NCI-H2107 (cell line): ENCODE measurements around the gene FRK.
"Not testable (repeated sequence)": the region's sequence is repeated elsewhere in the genome, so short reads cannot be mapped to it uniquely, and the experiment has no call there.

Experiments
- DNase-seq: peaks from one replicate; lab custom pipeline; 2025; lab: John Stamatoyannopoulos, UW

FRK gene

DNA sequence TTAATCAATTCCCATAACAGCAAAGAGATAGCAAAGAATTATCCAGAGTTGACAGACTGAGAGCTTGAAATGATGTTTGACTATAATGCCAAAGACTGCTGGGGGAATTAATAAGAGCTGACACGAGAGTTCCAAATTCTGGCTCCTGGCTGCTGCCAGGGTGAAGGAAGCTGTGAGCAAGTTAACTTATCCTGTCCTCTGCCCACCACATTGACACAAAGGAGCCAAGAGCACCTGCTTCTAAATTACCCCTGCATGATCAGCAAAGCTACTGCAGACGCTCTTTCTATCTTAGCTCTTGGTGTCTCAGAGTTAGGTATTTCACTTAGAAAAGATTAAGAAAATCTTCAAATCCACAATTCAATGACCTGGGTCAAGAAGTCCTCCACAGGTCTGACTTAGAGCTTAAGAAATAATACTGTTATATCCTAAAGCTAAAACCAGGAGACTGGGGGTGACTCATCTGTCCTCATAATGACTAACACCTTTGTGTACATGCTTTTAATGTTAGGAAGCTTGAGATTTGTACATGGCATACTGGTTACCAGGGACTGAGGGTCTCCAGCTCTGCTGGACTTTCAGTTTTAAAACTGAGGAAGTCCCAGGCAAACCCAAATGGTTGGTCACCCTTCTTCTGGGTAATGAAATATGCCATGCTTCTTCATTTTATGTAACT lies 13.2 kb upstream of the FRK start:
- no peak for DNase-seq

GRCh38 chr6:116072368-116072767 lies 11.7 kb upstream of the FRK start:
- DNase-seq: no peak

DNA sequence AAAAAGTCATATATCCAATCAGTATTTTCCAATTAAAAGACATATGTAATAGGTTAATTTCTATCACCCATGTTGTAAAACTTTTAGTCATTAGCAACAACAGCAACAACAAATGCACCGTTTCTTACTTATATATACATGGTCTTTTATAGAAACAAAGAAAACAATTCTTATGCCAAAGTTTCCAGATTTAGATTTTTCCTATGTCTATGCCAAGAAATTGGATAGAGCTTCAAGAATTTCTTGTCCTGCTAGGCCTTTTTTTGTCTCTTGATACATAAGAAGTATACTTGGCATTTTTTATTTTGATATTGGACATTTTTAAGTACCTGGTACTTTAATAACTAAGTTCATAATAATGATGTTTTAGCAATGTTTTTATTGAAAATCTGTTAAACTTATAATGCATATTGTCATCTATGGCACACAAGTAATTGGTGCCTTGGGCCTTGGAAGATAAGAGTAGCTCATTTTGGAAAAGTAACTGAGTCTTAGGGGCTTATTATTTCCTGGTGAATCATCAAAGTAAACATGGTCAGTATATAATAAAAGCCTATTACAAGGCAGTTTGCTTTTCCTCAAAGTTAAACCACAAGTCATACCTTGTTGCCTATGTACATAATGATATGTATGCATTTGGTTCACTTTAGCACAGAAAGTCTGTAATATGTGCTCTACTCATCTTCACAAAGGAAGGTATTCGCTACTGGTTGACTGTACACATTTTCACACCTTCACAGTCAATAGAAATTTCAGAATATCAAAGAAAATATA lies 10.1 kb upstream of the FRK start:
- no peak for DNase-seq

- no peak for DNase-seq
Measured at GRCh38 chr6:116070101-116070500, 9.4 kb upstream of the FRK start.

DNA sequence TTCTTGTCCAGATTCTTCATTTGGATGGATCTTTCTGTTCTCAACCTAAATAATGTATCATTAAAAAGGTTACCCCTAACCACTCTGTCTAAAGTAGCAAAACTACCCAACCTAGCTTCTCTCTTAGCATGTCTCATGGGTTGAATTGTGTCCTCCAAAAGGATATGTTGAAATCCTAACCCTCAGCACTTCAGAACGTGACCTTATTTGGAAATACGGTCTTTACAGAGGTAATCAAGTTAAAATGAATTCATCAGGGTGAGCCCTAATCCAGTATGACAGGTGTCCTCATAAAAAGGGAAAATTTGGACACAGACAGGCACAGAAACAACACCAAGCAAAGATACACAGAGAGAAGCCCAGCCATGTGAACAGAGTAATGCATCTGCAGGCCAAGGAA lies 6.1 kb upstream of the FRK start:
- no peak for DNase-seq

DNA sequence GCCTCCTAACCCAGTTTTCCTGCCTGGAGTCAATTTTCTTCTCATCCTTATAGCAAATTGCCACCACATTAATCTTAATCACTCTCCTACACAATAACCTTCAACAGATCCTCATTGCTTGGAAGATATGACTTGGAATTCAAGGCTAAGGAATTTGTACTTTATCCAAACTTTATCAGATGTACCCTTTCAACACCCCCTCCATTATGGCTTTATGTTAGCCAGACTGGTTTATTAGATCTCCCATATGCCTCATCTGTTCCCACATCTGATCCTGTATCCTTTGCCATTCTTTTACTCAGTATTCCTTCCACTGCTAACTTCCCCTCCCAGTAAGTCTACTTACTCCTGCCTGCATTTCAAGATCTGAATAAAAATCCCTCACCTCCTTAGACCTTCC lies 4.0 kb upstream of the FRK start:
- DNase-seq: no peak

DNA sequence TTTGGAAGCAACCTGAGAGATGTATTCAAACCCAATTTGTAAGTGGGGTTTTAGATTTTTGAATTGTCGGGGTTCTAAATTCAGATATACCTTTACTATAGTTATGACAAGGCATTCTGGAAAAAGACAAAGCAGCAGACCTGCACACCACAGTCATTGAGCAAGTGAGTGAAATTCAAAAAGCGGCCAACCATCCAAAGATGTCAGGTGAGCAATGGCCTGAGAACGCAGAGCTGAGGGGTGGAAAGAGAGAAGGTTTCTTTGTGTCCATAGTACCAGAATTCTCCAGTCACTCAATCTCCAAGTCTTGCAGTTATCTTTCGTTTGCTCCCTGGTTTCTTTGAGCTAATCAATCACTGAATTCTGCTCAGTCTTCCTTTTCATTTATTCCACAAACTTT lies 1.8 kb upstream of the FRK start:
- DNase-seq: no peak

- DNase-seq: no peak
Measured at GRCh38 chr6:116059713-116060571, 749 bp downstream of the FRK start.

DNA sequence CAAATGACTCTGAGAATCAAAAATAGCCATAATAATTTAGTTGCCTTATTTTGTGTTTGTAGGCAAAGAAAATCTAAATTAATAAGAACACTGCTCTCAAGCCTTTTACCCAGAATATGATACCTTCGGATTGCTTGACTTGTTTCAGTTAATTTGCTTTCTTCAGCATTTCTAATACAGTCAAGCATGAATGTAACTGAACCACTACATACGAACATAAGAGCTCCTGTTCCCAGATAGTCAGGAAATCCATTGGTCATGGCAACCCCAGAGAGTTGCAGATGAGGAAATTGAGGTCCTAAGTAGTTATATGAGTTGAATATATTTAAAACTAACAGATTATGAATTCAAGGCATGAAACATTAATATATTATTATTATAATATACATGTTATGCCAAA lies 2.9 kb downstream of the FRK start:
- DNase-seq: no peak

- no peak for DNase-seq
Measured at GRCh38 chr6:116055513-116055912, 5.2 kb downstream of the FRK start.

- DNase-seq: no peak
Measured at GRCh38 chr6:116051244-116051643, 9.4 kb downstream of the FRK start.

GRCh38 chr6:116050737-116051136 lies 10.0 kb downstream of the FRK start:
- no peak for DNase-seq

- no peak for DNase-seq
Measured at GRCh38 chr6:116049321-116049720, 11.4 kb downstream of the FRK start.

DNA sequence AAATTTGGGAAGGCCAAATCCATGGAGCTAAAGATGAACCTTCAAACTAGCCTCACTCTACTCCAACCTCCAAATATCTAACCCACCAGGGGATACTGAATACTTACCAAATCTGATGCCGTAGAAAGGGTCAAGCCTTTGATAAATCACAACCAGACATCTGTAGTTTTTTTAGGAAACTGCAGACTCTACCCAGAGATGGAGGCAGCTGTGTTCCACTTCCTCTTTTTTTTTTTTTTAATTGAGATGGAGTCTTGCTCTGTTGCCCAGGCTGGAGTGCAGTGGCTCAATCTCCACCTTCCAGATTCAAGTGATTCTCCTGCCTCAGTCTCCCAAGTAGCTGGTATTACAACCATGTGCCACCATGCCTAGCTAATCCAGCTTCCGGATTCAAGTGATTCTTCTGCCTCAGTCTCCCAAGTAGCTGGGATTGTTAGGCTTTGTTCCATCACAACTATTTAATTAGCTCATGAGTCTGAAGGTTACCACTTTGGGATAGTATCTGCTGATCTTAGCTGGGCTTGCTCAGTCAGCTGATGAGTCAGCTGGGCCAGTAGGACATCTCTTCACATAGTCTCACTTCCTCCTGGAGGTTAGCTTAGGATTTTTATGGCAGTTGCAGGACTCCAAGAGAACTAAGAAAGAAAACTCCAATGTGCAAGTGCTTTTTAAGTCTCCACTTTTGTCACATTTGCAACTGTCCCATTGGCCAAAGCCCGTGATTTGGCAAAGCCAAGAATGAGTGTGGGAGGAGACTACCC lies 13.3 kb downstream of the FRK start:
- DNase-seq: no peak

DNA sequence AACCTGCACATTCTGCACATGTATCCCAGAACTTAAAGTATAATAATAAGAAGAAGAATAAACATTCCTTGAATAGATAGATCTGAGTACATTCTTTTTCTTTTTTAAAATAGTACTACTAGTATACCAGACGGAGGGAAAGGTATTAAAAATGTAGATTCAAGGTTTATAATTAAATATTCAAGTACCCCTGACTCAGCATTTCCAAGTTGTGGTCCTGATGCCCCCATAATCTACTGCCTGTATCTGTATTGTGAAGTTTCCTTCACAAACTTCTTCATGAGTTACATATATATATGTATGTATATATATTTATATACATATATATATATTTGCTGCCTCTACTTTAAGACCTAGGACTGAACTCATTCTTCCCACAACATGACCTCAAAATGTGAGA lies 14.0 kb downstream of the FRK start:
- no peak for DNase-seq

- DNase-seq: not testable (repeated sequence)
Measured at GRCh38 chr6:116046272-116046671, 14.4 kb downstream of the FRK start.

GRCh38 chr6:116041934-116042333 lies 18.8 kb downstream of the FRK start:
- no peak for DNase-seq

DNA sequence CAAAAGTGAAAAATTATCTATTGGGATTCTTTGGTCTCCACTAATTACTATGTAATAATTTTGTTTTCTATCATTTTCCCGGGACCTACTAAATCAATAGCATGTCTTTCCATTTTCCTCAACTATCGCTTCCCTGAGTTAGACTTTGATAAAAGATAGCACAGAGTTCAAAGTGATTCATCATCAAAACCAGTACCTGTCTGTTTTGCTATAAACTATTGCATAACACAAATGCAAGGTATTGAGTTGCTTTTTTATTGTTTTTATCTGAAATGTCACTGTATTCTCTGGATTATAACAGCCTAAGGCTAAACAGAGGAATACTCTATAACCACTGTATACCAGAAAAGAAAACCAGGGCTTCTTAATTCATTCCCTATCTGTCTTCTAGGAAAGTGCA lies 19.7 kb downstream of the FRK start:
- no peak for DNase-seq

- DNase-seq: no peak
Measured at GRCh38 chr6:116036885-116037284, 23.8 kb downstream of the FRK start.

DNA sequence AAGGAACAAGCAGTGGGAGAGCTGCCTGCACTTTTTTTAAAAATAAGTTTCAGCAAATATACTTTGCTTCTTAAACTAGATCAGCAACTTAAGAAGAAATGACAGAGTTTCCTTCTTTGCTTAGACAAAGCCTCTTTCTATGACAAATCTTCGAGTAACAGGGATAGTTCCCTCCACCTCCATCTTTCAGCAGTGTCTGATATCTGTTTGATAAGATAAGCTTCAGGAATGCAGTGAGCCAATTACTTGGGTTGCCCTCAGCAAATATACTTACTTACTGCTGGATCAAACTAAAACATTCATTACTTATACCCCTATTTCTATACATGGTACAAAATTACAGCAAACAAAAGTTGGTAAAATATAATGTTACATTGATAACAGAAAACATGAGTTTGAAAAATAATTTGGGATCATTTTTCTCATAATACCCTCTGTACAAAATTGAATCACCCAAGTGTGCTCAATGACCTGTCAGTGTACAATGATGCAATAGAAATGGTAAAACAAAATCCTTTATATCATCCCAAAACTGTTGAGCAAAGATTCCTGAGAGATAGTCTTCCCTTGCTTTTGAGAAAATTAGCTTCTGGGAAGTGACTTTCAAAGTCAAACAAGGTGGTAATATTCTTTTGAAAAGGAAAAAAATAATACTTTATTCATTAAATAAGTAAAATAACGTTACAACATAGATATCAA lies 24.5 kb downstream of the FRK start:
- DNase-seq: no peak

DNA sequence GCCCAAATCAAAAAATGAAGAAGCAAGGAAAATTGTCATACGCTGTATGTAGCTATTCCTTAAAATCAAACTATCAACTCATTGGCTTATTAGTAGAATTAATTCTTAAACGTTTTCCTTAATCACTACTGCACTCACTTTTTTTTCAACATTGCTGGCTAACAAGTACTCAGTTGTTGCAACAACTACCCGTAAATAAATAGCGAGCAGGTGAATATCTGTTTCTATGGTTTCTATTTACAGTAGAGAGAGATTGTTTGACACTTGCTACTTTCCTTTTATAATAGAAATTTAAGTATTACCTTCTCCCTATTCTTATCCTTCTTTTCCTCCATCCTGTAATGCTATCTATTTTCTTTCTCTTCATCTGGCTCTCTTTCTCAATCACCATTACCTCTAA lies 25.1 kb downstream of the FRK start:
- DNase-seq: no peak

- DNase-seq: no peak
Measured at GRCh38 chr6:116034327-116034726, 26.4 kb downstream of the FRK start.
